ENCODE measurements around the gene FKTN.

DNA sequence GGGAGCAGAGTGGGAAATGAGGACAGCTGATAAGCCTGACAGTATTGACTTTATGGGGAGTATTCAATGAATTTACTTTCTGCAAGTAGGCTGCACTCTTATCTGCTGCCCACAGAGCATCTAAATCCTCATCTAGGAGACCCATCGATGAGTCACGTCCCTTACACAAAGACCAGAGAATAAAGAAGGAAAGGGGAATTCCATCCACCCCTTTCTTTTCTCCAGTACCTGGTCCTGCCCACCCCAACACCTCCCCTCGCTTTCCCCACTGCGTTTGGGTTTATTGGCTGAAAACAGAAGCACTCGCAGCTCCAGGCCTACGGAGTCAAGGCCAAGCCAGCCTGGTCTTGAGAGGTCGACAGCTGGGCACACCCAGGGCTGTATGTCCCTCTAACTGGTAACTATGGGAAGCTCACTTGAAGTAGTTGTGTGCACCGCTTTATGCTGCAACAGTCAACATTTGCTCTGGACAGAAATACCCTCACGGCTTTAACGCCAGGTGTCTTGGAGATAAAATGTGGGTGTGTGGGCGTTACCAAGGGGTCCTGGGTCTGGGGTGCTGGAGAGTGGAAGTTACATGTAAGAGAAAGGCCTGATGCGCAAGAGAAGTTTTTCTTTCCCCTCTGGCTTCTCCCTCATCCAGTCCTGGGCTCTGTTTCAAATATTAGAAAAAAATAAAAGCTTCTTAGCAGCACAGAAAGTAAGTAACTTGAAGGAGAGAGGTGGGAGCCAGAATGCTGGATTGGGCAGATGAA lies 89.8 kb downstream of the FKTN start:
- TF ChIP-seq EZH2 (IDR thresholded peaks at IDR 0.05; ENCODE audit: borderline replicate concordance, low read length), result no peak
- TF ChIP-seq, protein P1, sequence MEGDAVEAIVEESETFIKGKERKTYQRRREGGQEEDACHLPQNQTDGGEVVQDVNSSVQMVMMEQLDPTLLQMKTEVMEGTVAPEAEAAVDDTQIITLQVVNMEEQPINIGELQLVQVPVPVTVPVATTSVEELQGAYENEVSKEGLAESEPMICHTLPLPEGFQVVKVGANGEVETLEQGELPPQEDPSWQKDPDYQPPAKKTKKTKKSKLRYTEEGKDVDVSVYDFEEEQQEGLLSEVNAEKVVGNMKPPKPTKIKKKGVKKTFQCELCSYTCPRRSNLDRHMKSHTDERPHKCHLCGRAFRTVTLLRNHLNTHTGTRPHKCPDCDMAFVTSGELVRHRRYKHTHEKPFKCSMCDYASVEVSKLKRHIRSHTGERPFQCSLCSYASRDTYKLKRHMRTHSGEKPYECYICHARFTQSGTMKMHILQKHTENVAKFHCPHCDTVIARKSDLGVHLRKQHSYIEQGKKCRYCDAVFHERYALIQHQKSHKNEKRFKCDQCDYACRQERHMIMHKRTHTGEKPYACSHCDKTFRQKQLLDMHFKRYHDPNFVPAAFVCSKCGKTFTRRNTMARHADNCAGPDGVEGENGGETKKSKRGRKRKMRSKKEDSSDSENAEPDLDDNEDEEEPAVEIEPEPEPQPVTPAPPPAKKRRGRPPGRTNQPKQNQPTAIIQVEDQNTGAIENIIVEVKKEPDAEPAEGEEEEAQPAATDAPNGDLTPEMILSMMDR (IDR thresholded peaks at IDR 0.05; ENCODE audit: low read length), result no peak
